K562 (cell line): ENCODE measurements around the gene EFCAB7. TPM values are rescaled to one million over a fixed set of nuclear protein-coding genes. Genes with fewer than 3 reads are reported as not detected.

Source experiments
- ELF4 ChIP-seq: fragments of 450-650 bp; formaldehyde crosslinking; IDR thresholded peaks from 2 replicates; pipeline ENCODE4 v1.4.0; 2022; ENCODE audit warnings: missing genetic modification characterization
- FOXK2 ChIP-seq, 2 experiments: fragments of 450-650 bp; IDR thresholded peaks in 1 of 2; conservative IDR thresholded peaks in 1 of 2; 2 replicates each; pipeline ENCODE4 v1.6.1; 2016; ENCODE audit warnings: low read depth in 2 of 2, mild to moderate bottlenecking in 1 of 2
- MAFF ChIP-seq: IDR thresholded peaks from 2 replicates; pipeline ENCODE4 v1.6.1; 2012; ENCODE audit warnings: low read length, improper control_type of control experiment
- PTRF ChIP-seq: fragments of 450-650 bp; IDR thresholded peaks from 2 replicates; pipeline ENCODE4 v1.6.1; 2016; ENCODE audit warnings: mild to moderate bottlenecking, missing genetic modification characterization, missing compliant biosample characterization
- SAFB ChIP-seq: fragments of 200-400 bp; formaldehyde crosslinking; IDR thresholded peaks from 2 replicates; pipeline ENCODE4 v1.6.1; 2017; ENCODE audit warnings: low read depth, low read length, borderline replicate concordance
- SIN3B ChIP-seq: fragments of 450-650 bp; IDR thresholded peaks from 2 replicates; pipeline ENCODE4 v1.6.1; 2017; ENCODE audit warnings: low read depth, mild to moderate bottlenecking, moderate library complexity
- ZHX1 ChIP-seq: fragments of 150-350 bp; conservative IDR thresholded peaks from 2 replicates; pipeline ENCODE4 v1.6.1; 2014; ENCODE audit warnings: low read length
- polyA plus RNA-seq, 8 experiments: library from polyadenylated mRNA; depleted of rRNA in 4 of 8; stranded (reverse) in 5 of 8; unstranded in 3 of 8; fragments of >200 nt; fragmentation: Nextera tagmentation in 2 of 8; fragmentation: Illumina TruSeq in 1 of 8; extraction: Ambion mirVana in 2 of 8; extraction: Trizol in 1 of 8; gene quantifications; 2 replicates each; pipeline versions ENCODE4 v1.2.1 to v1.2.3, GENCODE V29; 2011 to 2014; ENCODE audit warnings: inconsistent platforms in 1 of 8, missing spikeins in 1 of 8
- total RNA-seq, 7 experiments: library from RNA; depleted of rRNA in 6 of 7; stranded (reverse); fragments of >200 nt in 6 of 7; fragmentation: Illumina TruSeq in 2 of 7; extraction: Trizol in 2 of 7; gene quantifications; 2 replicates each; pipeline versions ENCODE4 v1.2.1 to v1.2.3, GENCODE V29; 2011 to 2021; ENCODE audit warnings: low replicate concordance in 1 of 7
- TF ChIP-seq, protein P1 (sequence below), 2 experiments: fragments of 450-650 bp in 1 of 2; sonication (generic) in 1 of 2; formaldehyde crosslinking in 1 of 2; IDR thresholded peaks in 1 of 2; conservative IDR thresholded peaks in 1 of 2; 2 replicates each; pipeline versions ENCODE4 v1.6.1 to v1.8.1; 2016 to 2023; ENCODE audit warnings: mild to moderate bottlenecking in 2 of 2, moderate library complexity in 2 of 2, inconsistent platforms in 1 of 2, missing genetic modification reagents in 1 of 2
- TF ChIP-seq, protein P2 (sequence below): IDR thresholded peaks from 2 replicates; pipeline ENCODE4 v1.6.1; 2016; ENCODE audit warnings: missing genetic modification characterization, missing compliant biosample characterization
- TF ChIP-seq, protein P3 (sequence below): fragments of 450-650 bp; formaldehyde crosslinking; IDR thresholded peaks from 2 replicates; pipeline ENCODE4 v1.4.0; 2022; ENCODE audit warnings: mild to moderate bottlenecking, moderate library complexity

EFCAB7 gene
- total and polyA plus RNA-seq, 9 of the 15 experiments (the other 6 are each of a cell fraction or from before 2014, with no cell fraction given) = 3.2 to 7.6 (median 5.7) TPM

GRCh38 chr1:63619558-63619957, 96.2 kb downstream of the EFCAB7 start (continued):
- TF ChIP-seq, protein P1, sequence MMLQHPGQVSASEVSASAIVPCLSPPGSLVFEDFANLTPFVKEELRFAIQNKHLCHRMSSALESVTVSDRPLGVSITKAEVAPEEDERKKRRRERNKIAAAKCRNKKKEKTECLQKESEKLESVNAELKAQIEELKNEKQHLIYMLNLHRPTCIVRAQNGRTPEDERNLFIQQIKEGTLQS (IDR thresholded peaks at IDR 0.05) = no peak
- TF ChIP-seq, protein P1 (CRISPR knock-in tag; conservative IDR thresholded peaks at IDR 0.05) = no peak
- TF ChIP-seq, protein P2, sequence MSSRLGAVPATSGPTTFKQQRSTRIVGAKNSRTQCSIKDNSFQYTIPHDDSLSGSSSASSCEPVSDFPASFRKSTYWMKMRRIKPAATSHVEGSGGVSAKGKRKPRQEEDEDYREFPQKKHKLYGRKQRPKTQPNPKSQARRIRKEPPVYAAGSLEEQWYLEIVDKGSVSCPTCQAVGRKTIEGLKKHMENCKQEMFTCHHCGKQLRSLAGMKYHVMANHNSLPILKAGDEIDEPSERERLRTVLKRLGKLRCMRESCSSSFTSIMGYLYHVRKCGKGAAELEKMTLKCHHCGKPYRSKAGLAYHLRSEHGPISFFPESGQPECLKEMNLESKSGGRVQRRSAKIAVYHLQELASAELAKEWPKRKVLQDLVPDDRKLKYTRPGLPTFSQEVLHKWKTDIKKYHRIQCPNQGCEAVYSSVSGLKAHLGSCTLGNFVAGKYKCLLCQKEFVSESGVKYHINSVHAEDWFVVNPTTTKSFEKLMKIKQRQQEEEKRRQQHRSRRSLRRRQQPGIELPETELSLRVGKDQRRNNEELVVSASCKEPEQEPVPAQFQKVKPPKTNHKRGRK = no peak
- TF ChIP-seq SAFB = no peak
- TF ChIP-seq ELF4 (CRISPR knock-in tag) = no peak
- TF ChIP-seq MAFF = no peak
- TF ChIP-seq, protein P3, sequence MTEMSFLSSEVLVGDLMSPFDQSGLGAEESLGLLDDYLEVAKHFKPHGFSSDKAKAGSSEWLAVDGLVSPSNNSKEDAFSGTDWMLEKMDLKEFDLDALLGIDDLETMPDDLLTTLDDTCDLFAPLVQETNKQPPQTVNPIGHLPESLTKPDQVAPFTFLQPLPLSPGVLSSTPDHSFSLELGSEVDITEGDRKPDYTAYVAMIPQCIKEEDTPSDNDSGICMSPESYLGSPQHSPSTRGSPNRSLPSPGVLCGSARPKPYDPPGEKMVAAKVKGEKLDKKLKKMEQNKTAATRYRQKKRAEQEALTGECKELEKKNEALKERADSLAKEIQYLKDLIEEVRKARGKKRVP (CRISPR knock-in tag) = no peak
- no peak for TF ChIP-seq SIN3B
- no peak for TF ChIP-seq FOXK2 (conservative IDR thresholded peaks at IDR 0.05 in 1 of 2, IDR thresholded peaks at IDR 0.05 in 1 of 2; ENCODE audit: low read depth in 2 of 2)
- TF ChIP-seq ZHX1 = no peak
- no peak for TF ChIP-seq PTRF
